Measurements from ENCODE around the gene GPR34.

GPR34 gene

DNA sequence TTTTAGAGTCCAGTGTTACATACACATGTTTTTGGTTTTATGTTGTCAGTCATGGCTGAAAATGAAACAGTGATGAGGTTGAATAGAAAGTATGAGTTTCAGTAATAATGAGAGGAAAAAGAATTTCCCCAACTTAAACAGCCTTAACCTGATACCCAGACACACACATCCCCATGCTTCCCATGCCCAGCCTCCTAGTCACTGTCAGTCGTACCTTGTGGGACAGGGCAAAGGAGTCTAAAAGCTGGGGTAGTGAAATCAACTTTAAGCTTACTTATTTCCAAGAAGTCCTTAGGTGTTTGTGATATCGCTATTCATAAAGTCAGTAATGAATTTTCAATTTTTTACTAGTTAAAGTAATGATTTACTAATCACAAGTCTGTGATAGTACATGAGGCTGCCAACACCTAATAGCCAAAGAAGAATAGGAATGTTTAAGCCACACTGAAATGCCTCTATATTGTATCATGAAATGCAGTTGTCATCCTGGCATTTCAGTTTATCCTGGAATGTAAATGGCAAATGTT, 24.3 kb upstream of the GPR34 start:
- TF ChIP-seq RAD21 (IDR thresholded peaks at IDR 0.05; ENCODE audit: low read depth): no peak
- no peak for TF ChIP-seq EGR1 (IDR thresholded peaks at IDR 0.05)
- TF ChIP-seq EP300 (IDR thresholded peaks at IDR 0.05; ENCODE audit: borderline replicate concordance): no peak
- TF ChIP-seq, protein P1, sequence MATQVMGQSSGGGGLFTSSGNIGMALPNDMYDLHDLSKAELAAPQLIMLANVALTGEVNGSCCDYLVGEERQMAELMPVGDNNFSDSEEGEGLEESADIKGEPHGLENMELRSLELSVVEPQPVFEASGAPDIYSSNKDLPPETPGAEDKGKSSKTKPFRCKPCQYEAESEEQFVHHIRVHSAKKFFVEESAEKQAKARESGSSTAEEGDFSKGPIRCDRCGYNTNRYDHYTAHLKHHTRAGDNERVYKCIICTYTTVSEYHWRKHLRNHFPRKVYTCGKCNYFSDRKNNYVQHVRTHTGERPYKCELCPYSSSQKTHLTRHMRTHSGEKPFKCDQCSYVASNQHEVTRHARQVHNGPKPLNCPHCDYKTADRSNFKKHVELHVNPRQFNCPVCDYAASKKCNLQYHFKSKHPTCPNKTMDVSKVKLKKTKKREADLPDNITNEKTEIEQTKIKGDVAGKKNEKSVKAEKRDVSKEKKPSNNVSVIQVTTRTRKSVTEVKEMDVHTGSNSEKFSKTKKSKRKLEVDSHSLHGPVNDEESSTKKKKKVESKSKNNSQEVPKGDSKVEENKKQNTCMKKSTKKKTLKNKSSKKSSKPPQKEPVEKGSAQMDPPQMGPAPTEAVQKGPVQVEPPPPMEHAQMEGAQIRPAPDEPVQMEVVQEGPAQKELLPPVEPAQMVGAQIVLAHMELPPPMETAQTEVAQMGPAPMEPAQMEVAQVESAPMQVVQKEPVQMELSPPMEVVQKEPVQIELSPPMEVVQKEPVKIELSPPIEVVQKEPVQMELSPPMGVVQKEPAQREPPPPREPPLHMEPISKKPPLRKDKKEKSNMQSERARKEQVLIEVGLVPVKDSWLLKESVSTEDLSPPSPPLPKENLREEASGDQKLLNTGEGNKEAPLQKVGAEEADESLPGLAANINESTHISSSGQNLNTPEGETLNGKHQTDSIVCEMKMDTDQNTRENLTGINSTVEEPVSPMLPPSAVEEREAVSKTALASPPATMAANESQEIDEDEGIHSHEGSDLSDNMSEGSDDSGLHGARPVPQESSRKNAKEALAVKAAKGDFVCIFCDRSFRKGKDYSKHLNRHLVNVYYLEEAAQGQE (IDR thresholded peaks at IDR 0.05; ENCODE audit: low read depth): no peak
- TF ChIP-seq FOXM1 (IDR thresholded peaks at IDR 0.05; ENCODE audit: borderline replicate concordance, low read depth): no peak
- no peak for TF ChIP-seq CEBPB (IDR thresholded peaks at IDR 0.05)

DNA sequence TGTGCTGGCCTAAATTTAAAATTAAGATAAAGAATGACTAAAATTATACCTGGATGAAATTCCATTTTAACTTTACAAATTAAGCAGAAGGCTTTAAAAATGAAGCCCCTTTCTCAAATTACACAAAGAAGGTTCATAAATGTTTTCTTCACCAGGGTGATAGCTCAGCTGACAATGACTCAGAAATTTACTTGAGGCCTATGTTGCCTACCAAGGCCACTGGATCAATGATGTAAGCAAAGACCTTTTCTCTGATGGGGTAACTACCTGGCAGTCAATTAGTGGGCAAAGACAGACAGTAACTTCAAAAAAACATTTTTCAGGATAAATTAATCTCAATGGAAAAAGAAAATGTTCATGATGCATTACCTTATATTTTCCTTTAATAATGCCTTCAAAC, 23.9 kb upstream of the GPR34 start:
- TF ChIP-seq USF1 (IDR thresholded peaks at IDR 0.05) (no peak), CEBPB (IDR thresholded peaks at IDR 0.05) (no peak), TEAD4 (IDR thresholded peaks at IDR 0.05) (no peak), TCF12 (IDR thresholded peaks at IDR 0.05; ENCODE audit: low read depth) (no peak), TAF1 (IDR thresholded peaks at IDR 0.05; ENCODE audit: low read depth) (no peak), YY1 (IDR thresholded peaks at IDR 0.05; ENCODE audit: low read depth) (no peak), ZBTB7A (IDR thresholded peaks at IDR 0.05; ENCODE audit: low read depth) (no peak), NFIC (IDR thresholded peaks at IDR 0.05) (no peak), EP300 (IDR thresholded peaks at IDR 0.05; ENCODE audit: borderline replicate concordance) (no peak)
- TF ChIP-seq, protein P1 (IDR thresholded peaks at IDR 0.05; ENCODE audit: low read depth): no peak
- TF ChIP-seq, protein P2, sequence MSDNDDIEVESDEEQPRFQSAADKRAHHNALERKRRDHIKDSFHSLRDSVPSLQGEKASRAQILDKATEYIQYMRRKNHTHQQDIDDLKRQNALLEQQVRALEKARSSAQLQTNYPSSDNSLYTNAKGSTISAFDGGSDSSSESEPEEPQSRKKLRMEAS (IDR thresholded peaks at IDR 0.05): no peak

DNA sequence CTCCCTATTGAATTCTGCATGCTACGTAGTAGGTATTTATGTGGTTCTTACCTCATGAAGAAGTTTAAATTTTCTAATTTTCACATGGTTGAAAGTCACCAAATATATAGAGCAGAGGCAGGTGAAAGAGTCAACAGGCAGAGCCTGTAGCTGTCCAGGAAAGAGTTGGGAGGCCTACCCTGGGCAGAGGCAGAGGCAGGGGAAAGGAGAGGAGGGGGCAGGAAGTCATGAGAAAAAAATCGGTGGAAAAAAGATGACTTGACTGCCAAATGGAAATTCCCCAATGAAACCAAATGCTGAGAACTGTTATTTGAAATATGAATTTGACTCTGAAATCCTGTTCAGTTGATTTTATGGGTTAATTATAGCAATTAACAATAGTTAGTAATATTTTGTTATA, 23.1 kb upstream of the GPR34 start:
- TF ChIP-seq USF1 (IDR thresholded peaks at IDR 0.05) (no peak), YY1 (IDR thresholded peaks at IDR 0.05; ENCODE audit: low read depth) (no peak), TCF12 (IDR thresholded peaks at IDR 0.05; ENCODE audit: low read depth) (no peak), EP300 (IDR thresholded peaks at IDR 0.05; ENCODE audit: borderline replicate concordance) (no peak), CEBPB (IDR thresholded peaks at IDR 0.05) (no peak), ZBTB7A (IDR thresholded peaks at IDR 0.05; ENCODE audit: low read depth) (no peak), EGR1 (IDR thresholded peaks at IDR 0.05) (no peak), TAF1 (IDR thresholded peaks at IDR 0.05; ENCODE audit: low read depth) (no peak), CREB1 (IDR thresholded peaks at IDR 0.05; ENCODE audit: low read depth) (no peak), TEAD4 (IDR thresholded peaks at IDR 0.05) (no peak), NFIC (IDR thresholded peaks at IDR 0.05) (no peak), RAD21 (IDR thresholded peaks at IDR 0.05; ENCODE audit: low read depth) (no peak), FOXM1 (IDR thresholded peaks at IDR 0.05; ENCODE audit: borderline replicate concordance, low read depth) (no peak)
- TF ChIP-seq, protein P2 (IDR thresholded peaks at IDR 0.05): no peak
- TF ChIP-seq, protein P1 (IDR thresholded peaks at IDR 0.05; ENCODE audit: low read depth): no peak

DNA sequence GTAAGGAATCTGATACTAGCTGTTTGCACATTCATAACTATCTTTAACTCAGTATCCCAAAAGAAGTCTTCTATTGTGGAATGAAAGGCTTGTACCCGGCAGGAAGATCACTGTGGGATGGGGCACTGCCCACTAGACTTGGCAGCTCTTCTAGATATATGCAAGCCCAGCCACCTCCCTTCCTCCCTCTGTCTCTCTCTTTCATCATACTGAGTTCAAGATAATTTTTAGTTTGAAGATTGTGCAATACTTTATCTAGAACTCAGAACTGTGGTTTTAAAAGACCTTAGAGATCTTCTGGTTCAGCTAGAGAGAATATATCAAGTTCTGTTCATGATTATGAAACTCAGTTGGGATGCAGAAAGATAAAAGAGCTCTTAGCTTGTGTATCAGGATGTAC, 22.5 kb upstream of the GPR34 start:
- TF ChIP-seq EGR1 (IDR thresholded peaks at IDR 0.05) (no peak), TAF1 (IDR thresholded peaks at IDR 0.05; ENCODE audit: low read depth) (no peak), USF1 (IDR thresholded peaks at IDR 0.05) (no peak), NFIC (IDR thresholded peaks at IDR 0.05) (no peak), CREB1 (IDR thresholded peaks at IDR 0.05; ENCODE audit: low read depth) (no peak), CEBPB (IDR thresholded peaks at IDR 0.05) (no peak), EP300 (IDR thresholded peaks at IDR 0.05; ENCODE audit: borderline replicate concordance) (no peak), RAD21 (IDR thresholded peaks at IDR 0.05; ENCODE audit: low read depth) (no peak), YY1 (IDR thresholded peaks at IDR 0.05; ENCODE audit: low read depth) (no peak), FOXM1 (IDR thresholded peaks at IDR 0.05; ENCODE audit: borderline replicate concordance, low read depth) (no peak), ZBTB7A (IDR thresholded peaks at IDR 0.05; ENCODE audit: low read depth) (no peak), TEAD4 (IDR thresholded peaks at IDR 0.05) (no peak), TCF12 (IDR thresholded peaks at IDR 0.05; ENCODE audit: low read depth) (no peak)
- TF ChIP-seq, protein P2 (IDR thresholded peaks at IDR 0.05): no peak
- TF ChIP-seq, protein P1 (IDR thresholded peaks at IDR 0.05; ENCODE audit: low read depth): no peak

Measured in Ishikawa (cell line).